ENCODE data around the gene NRL. TPM values are rescaled to one million over a fixed set of nuclear protein-coding genes. Genes with fewer than 3 reads are reported as not detected.

NRL gene
- polyA plus RNA-seq, 2 of the 4 experiments (the other 2 are of a cell fraction): 0.93 to 0.97 TPM

- TF ChIP-seq ATOH8 (CRISPR knock-in tag; IDR thresholded peaks at IDR 0.05; ENCODE audit: low read depth) (no peak), ZNF302 (CRISPR knock-in tag; IDR thresholded peaks at IDR 0.05) (no peak), HOXB5 (CRISPR knock-in tag; IDR thresholded peaks at IDR 0.05) (no peak)
Observed at GRCh38 chr14:24122416-24122815, 7.7 kb upstream of the NRL start (continued).

- Histone ChIP-seq H3K4me2 (no peak overlapping the region), H3K27ac (no peak overlapping the region), H3K4me3 (no peak overlapping the region), H3K4me1 (0 out of 3 replicates have a peak, but pooled peaks cover under 1% of the 10 kb centered on the region), H3K9me3 (no peaks in the 10 kb centered on the region)
- DNase-seq (ENCODE audit: low read depth in 1 of 2, low spot score in 1 of 2): no peak
- ATAC-seq: no peak
- 90% methylated on average over 8 of the region's 8 CpGs for WGBS (ENCODE audit: missing lambda C conversion rate)
- TF ChIP-seq CEBPB (IDR thresholded peaks at IDR 0.05) (no peak), EHMT2 (IDR thresholded peaks at IDR 0.05; ENCODE audit: low read depth) (no peak), BHLHE40 (IDR thresholded peaks at IDR 0.05; ENCODE audit: low read depth, low read length) (no peak), KDM1A (IDR thresholded peaks at IDR 0.05; ENCODE audit: low read depth) (no peak), HOXA7 (CRISPR knock-in tag; IDR thresholded peaks at IDR 0.05) (no peak), RAD21 (conservative IDR thresholded peaks at IDR 0.05 in 1 of 2, IDR thresholded peaks at IDR 0.05 in 1 of 2) (no peak), RNF2 (IDR thresholded peaks at IDR 0.05; ENCODE audit: borderline replicate concordance, low read depth) (no peak), ZC3H11A (IDR thresholded peaks at IDR 0.05) (no peak), CTCF (IDR thresholded peaks at IDR 0.05) (no peak), MAX (IDR thresholded peaks at IDR 0.05) (no peak), FOXS1 (CRISPR knock-in tag; IDR thresholded peaks at IDR 0.05) (no peak)
- CTCF ChIA-PET: interaction anchor here (0.9 to 2.0 kb wide), 6 partner anchors 10 to 63 kb away, joined by 3 to 9 read pairs (median 5); partner anchors contain the start of genes IRF9 and PSME1
- no peak for FAIRE-seq
- POLR2A ChIA-PET: no interaction called here
Observed at GRCh38 chr14:24121210-24121609, 6.5 kb upstream of the NRL start.

GRCh38 chr14:24119691-24120090 lies 4.9 kb upstream of the NRL start:
- no peak overlapping the region for H3K27ac ChIP-seq
- no peak for DNase-seq (ENCODE audit: low read depth in 1 of 2, low spot score in 1 of 2)
- H3K4me3 ChIP-seq: no peak overlapping the region
- peaks cover 8% of the 10 kb centered on the region; the same call in 1 of the 3 replicates for H3K4me1 ChIP-seq
- FAIRE-seq: no peak
- CTCF ChIA-PET: interaction anchor here (1.2 to 5.5 kb wide), 5 partner anchors 11 to 41 kb away, joined by 4 to 20 read pairs (median 7); partner anchors contain the start of genes IRF9 and PSME1
- ATAC-seq: no peak
- TF ChIP-seq CHD2 (IDR thresholded peaks at IDR 0.05; ENCODE audit: low read length, partially characterized antibody): no peak
- no peak for TF ChIP-seq BHLHE40 (IDR thresholded peaks at IDR 0.05; ENCODE audit: low read depth, low read length)
- no peak for TF ChIP-seq TFCP2L1 (CRISPR knock-in tag; IDR thresholded peaks at IDR 0.05)
- no peak for TF ChIP-seq FOSB (CRISPR knock-in tag; IDR thresholded peaks at IDR 0.05)
- TF ChIP-seq MAX (IDR thresholded peaks at IDR 0.05): no peak
- no peak for TF ChIP-seq PBX3 (IDR thresholded peaks at IDR 0.05)
- TF ChIP-seq ATOH8 (CRISPR knock-in tag; IDR thresholded peaks at IDR 0.05; ENCODE audit: low read depth): no peak
- no peak for TF ChIP-seq ZC3H11A (IDR thresholded peaks at IDR 0.05)
- TF ChIP-seq MYC (IDR thresholded peaks at IDR 0.05; ENCODE audit: borderline replicate concordance, low read length): no peak
- TF ChIP-seq POLR2AphosphoS2 (conservative IDR thresholded peaks at IDR 0.05; ENCODE audit: low read length): no peak
- H3K9me3 ChIP-seq: no peaks in the 10 kb centered on the region
- 93% methylated on average over 6 of the region's 6 CpGs for WGBS (ENCODE audit: missing lambda C conversion rate)
- POLR2A ChIA-PET: no interaction called here
- no peak overlapping the region for H3K4me2 ChIP-seq
